Osteocyte (in vitro differentiated cells): ENCODE measurements around the gene AHR. TPM values are rescaled to one million over a fixed set of nuclear protein-coding genes. Genes with fewer than 3 reads are reported as not detected.
A peak's percentile ranks its signal among the peaks of the same experiment; 100 is the strongest.
"Not testable (repeated sequence)": the region's sequence is repeated elsewhere in the genome, so short reads cannot be mapped to it uniquely, and the experiment has no call there.

Experiments
- DNase-seq: peaks from one replicate; pipeline ENCODE4 v3.0.0; 2021; ENCODE audit warnings: mixed read lengths; ENCODE audit not compliant: unreplicated experiment; ENCODE audit errors: extremely low spot score
- H3K27ac Mint-ChIP-seq: one replicate; pipeline ENCODE4 v1.8.0; 2021; ENCODE audit warnings: mild to moderate bottlenecking, mixed read lengths; ENCODE audit not compliant: unreplicated experiment
- H3K27me3 Mint-ChIP-seq: one replicate; pipeline ENCODE4 v1.8.0; 2021; ENCODE audit warnings: mixed read lengths; ENCODE audit not compliant: unreplicated experiment
- H3K36me3 Mint-ChIP-seq: one replicate; pipeline ENCODE4 v1.8.0; 2021; ENCODE audit warnings: mixed read lengths; ENCODE audit not compliant: unreplicated experiment
- H3K4me1 Mint-ChIP-seq: one replicate; pipeline ENCODE4 v1.8.0; 2021; ENCODE audit warnings: mixed read lengths; ENCODE audit not compliant: unreplicated experiment
- H3K4me3 Mint-ChIP-seq: one replicate; pipeline ENCODE4 v1.8.0; 2021; ENCODE audit warnings: mild to moderate bottlenecking, moderate library complexity, mixed read lengths; ENCODE audit not compliant: unreplicated experiment
- H3K9me3 Mint-ChIP-seq: one replicate; pipeline ENCODE4 v1.8.0; 2021; ENCODE audit warnings: mixed read lengths; ENCODE audit not compliant: unreplicated experiment
- total RNA-seq: library from RNA; stranded (reverse); gene quantifications from 2 replicates; pipeline ENCODE4 v1.2.1, GENCODE V29; 2021
- TF ChIP-seq, protein P1 (sequence below): fragments of 200-600 bp; sonication (generic); IDR thresholded peaks from 2 replicates; pipeline ENCODE4 v1.5.0; 2021; ENCODE audit warnings: antibody characterized with exemption, mild to moderate bottlenecking, moderate library complexity

AHR gene
- total RNA-seq, 1 donor from 2014 or later: 270 TPM

- TF ChIP-seq, protein P1, sequence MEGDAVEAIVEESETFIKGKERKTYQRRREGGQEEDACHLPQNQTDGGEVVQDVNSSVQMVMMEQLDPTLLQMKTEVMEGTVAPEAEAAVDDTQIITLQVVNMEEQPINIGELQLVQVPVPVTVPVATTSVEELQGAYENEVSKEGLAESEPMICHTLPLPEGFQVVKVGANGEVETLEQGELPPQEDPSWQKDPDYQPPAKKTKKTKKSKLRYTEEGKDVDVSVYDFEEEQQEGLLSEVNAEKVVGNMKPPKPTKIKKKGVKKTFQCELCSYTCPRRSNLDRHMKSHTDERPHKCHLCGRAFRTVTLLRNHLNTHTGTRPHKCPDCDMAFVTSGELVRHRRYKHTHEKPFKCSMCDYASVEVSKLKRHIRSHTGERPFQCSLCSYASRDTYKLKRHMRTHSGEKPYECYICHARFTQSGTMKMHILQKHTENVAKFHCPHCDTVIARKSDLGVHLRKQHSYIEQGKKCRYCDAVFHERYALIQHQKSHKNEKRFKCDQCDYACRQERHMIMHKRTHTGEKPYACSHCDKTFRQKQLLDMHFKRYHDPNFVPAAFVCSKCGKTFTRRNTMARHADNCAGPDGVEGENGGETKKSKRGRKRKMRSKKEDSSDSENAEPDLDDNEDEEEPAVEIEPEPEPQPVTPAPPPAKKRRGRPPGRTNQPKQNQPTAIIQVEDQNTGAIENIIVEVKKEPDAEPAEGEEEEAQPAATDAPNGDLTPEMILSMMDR: no peak
- DNase-seq: no peak
- H3K27ac Mint-ChIP-seq: no peak overlapping the region
- peaks cover 41% of the 10 kb centered on the region for H3K4me1 Mint-ChIP-seq
- H3K36me3 Mint-ChIP-seq: peaks cover 11% of the 10 kb centered on the region
- H3K4me3 Mint-ChIP-seq: no peak overlapping the region
- H3K9me3 Mint-ChIP-seq: peaks cover 11% of the 10 kb centered on the region
- no peaks in the 10 kb centered on the region for H3K27me3 Mint-ChIP-seq
Measured at GRCh38 chr7:17391366-17391765, 92.9 kb downstream of the AHR start.

DNA sequence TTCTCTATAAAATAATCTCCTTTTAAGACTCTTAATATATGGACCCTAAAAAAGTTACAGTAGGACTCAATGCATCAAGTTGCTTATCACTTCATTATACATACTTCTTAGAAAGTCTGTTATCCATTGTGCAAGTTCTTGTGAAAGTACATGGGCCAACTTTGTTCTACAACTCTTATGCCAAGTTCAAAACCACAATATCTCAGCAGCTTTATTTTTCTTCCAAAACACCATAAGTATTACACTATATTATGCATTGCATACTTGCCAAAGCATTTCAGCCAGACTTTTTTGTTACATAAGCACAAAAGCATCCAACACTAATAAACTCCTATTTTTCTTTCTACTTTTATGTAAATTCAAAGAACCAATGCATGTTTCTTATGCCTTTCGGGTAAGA lies 94.4 kb downstream of the AHR start:
- no peak overlapping the region for H3K4me3 Mint-ChIP-seq
- H3K27ac Mint-ChIP-seq: peak overlapping the region; percentile 68
- TF ChIP-seq, protein P1: no peak
- peaks cover 42% of the 10 kb centered on the region for H3K4me1 Mint-ChIP-seq
- peaks cover 11% of the 10 kb centered on the region for H3K9me3 Mint-ChIP-seq
- peaks cover 11% of the 10 kb centered on the region for H3K36me3 Mint-ChIP-seq
- no peak for DNase-seq
- H3K27me3 Mint-ChIP-seq: no peaks in the 10 kb centered on the region

DNA sequence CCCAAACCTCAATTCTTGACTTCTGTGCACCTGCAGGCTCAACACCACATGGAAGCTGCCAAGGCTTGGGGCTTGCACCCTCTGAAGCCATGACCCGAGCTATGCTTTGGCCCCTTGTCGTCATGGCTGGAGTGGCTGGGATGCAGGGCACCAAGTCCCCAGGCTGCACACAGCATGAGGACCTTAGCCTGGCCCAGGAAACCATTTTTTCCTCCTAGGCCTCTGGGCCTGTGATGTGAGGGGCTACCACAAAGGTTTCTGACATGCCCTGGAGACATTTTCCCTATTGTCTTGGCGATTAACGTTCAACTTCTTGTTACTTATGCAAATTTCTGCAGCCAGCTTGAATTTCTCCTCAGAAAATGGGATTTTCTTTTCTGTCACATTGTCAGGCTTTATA lies 96.1 kb downstream of the AHR start:
- H3K36me3 Mint-ChIP-seq, H3K27ac Mint-ChIP-seq, H3K4me3 Mint-ChIP-seq, DNase-seq, H3K27me3 Mint-ChIP-seq: not testable (repeated sequence)
- Mint-ChIP-seq H3K4me1 (peaks cover 42% of the 10 kb centered on the region), H3K9me3 (peaks cover 11% of the 10 kb centered on the region)
